Stimulated activated CD8-positive, alpha-beta memory T cell treated with anti-CD3 and anti-CD28 coated beads, Interleukin-4, amount 100 ng/mL, for 48 hours (primary cell): ENCODE measurements around the gene PLG.
"Not testable (repeated sequence)": the region's sequence is repeated elsewhere in the genome, so short reads cannot be mapped to it uniquely, and the experiment has no call there.

Experiments used
- DNase-seq: peaks from one replicate; pipeline ENCODE4 v3.0.0-alpha.2; 2020

The PLG gene

GRCh38 chr6:160708993-160709392, 6.9 kb downstream of the PLG start:
- not testable (repeated sequence) for DNase-seq

DNA sequence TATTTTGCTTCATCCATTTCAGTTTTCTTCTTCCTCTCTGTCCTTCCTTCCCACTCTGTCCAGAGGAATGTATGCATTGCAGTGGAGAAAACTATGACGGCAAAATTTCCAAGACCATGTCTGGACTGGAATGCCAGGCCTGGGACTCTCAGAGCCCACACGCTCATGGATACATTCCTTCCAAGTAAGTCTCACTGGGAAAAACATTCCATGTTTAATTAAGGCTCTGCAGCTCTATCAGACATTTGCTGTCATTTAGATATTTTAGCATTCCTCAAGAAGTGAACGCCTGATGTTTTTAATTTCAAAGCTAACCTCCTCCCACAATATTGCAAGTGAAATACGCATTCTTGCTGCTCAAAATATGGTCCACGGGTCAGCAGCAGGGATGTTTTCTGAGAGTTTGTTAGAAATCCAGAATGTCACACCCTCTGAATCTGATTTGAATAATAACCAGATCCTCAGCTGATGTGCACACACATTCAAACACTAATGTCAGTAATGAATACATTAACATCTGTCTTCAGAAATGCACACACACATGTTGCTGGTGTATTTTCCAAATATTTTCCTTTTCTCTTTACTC, 12.8 kb downstream of the PLG start:
- no peak for DNase-seq

GRCh38 chr6:160730911-160731310, 28.9 kb downstream of the PLG start:
- no peak for DNase-seq

DNA sequence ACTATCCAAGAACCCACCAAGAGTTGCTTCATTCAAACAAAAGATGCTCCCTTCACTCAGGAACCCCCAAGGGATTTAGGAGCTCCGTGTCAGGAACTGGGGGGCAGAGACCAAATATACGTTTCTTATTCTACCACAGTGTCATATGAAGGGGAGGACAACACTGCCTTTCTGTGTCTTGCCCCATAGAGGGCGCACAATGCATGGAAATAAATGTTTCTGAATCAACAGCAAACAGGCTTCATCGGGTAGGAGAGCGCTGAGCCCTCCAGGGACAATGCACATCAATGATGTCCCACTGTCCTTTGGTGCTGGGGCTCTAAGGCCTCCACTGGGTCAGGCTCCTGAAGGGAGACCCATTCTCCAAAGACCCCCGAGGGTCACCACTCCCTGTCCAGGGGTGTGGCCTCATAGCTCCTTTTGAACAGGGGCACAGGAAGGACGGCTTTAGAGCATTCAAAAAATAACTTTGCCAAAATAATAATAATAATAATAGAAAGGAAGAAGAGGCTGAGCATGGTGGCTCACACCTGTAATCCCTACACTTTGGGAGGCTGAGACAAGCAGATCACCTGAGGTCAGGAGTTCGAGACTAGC, 31.1 kb downstream of the PLG start:
- peak; percentile 37 for DNase-seq

- no peak for DNase-seq
Measured at GRCh38 chr6:160734627-160735026, 32.6 kb downstream of the PLG start.

GRCh38 chr6:160735523-160735922, 33.5 kb downstream of the PLG start:
- no peak for DNase-seq

DNA sequence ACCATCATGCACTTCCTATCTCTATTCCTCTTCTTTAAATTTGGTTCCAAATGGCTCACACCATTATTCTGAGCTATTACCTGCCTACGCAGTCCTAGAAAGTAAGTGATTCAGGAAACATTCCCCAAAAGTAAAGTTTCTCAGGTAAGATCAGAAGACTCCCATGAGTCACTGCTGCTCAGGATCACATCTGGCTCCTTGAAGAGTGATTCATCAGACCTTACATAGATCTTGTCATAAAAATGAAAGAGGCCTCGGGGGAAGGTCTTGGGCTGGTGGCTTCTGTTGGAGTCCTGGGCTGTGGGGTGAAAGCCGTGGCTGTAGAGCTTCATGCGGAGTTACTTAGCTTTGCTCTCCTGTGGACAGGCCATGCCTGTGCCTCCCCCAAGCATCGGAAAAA, 35.9 kb downstream of the PLG start:
- no peak for DNase-seq

DNA sequence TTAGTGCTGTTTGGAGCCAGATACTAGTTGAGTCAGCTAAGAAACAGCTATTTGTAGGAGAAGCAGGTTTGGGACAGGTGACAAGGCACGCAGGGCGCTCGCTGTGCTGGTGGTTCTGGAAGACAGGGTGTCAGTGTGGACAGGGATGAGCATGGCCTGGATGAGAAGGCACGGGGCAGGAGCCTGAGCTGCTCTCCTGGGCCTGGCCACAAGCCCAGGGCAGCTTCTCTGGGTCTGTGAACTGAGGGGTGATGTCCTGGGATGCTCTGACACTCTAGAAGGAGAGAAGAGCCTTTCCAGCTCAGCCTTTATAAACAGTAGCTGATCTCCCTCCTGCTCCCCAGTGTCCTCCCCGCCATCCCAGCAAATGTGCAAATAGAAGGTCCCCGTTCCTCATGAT, 37.9 kb downstream of the PLG start:
- DNase-seq: no peak

- DNase-seq: not testable (repeated sequence)
Measured at GRCh38 chr6:160741012-160741411, 39.0 kb downstream of the PLG start.

- DNase-seq: no peak
Measured at GRCh38 chr6:160742090-160742489, 40.0 kb downstream of the PLG start.

GRCh38 chr6:160750276-160750689, 48.2 kb downstream of the PLG start:
- no peak for DNase-seq

GRCh38 chr6:160753211-160753610, 51.2 kb downstream of the PLG start:
- not testable (repeated sequence) for DNase-seq

DNA sequence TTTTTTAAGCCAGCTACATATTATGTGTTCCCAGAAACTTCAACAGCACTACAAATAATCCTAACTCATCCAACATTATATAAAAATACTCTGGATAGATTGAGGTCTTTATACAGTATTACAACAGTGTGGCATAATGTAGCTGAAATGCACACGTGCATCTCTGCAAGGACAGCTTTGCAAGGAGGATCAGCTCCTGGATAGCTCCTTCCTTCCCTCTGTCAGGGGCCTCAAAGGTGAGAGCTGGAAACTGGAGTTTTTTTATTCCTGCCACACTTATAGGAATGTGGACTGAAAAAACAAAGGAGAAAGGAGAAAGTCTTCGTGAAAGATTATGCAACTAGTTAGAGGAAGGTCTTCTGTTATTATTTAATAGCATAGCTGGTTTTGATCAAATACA, 53.1 kb downstream of the PLG start:
- DNase-seq: no peak

DNA sequence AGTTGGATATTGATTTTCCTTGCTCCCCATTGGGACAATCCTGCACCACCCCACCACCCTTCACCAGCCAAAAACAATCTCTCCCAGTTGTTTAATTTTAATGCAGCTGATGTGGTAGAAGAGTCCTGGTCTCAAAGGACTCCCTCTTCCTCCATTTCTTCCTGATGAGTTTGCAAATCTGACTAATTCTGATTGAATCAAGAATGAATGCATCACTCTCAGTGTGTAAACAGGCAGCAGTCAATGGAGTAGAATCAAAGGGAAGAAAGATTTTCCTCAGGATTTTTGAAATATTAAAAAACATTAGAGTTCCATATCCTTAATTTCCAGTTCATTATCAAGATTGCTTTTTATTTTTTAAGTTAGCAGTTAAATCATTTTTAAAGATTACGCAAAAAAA, 54.0 kb downstream of the PLG start:
- DNase-seq: no peak

- DNase-seq: no peak
Measured at GRCh38 chr6:160756871-160757270, 54.8 kb downstream of the PLG start.

GRCh38 chr6:160764847-160765246, 62.8 kb downstream of the PLG start:
- DNase-seq: no peak

GRCh38 chr6:160765412-160765811, 63.4 kb downstream of the PLG start:
- DNase-seq: no peak

DNA sequence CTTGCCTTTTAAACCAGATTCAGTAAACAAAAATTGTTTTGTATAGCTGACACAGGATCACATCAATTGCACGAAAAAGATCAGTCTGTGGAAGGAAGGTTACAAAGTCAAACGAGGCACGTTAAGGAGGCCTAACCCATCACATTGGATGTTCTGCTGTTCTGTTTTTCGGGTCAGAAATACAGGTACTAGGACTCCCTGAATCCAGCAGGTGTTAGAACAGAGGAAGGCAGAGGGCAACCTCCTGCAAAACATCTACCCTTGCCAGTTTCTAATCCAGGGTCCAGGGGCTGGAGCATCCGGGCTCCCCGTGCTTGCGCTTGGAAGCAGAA, 64.6 kb downstream of the PLG start:
- DNase-seq: no peak

DNA sequence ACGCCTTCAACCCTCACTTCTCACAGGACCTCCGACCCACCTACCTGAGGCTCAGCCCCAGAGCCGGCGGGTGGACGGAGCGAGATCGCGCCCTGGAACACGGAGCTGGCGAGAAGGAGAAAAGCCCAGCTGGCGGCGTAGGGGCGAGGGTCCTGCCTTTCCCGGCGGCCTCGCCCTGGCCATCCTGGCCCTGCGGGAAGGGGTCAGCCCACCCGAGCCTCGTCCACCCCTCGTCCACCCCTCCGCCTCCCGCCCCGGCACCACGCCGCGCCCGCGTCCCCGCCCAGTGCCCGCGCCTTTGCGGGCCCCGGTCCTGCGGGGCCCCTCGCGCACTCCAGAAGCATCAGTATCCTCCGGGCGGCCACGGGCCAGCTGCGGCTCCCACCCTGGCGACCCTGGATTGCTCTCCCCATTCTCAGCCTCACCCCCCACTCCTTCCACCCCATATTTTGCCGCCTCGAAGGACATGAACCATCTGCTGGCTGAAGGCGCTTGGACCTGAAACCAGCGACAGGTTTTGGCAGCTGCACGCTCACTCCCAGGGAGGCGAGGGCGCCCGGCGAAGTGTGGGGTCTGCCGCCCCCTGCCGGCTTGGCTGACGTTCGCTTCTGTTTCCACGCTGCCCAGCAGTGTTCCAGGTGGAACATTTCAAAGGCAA, 65.1 kb downstream of the PLG start:
- DNase-seq: peak; percentile 77

GRCh38 chr6:160767647-160768019, 65.6 kb downstream of the PLG start:
- DNase-seq: no peak

DNA sequence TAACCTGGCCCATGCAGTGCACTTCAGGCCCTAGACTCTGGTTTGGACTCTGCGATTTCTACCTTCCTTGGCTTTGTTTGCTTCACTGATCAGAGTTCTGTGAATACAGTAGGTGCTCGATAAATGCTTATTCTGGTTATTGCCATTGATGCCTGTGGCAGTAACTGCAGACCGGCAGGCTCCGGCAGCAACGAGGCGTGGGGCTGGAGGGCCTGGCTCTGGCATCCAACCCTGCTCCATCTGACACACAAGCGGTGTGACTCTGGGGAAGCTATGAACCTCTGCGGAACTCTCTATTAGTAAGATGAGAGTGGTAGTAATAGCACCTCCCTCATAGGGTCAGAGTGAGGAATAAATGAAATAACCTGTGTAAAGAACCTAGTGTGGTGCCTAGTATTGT, 66.1 kb downstream of the PLG start:
- DNase-seq: no peak

- DNase-seq: no peak
Measured at GRCh38 chr6:160774399-160774798, 72.4 kb downstream of the PLG start.

GRCh38 chr6:160775792-160776580, 73.9 kb downstream of the PLG start:
- no peak for DNase-seq

- not testable (repeated sequence) for DNase-seq
Measured at GRCh38 chr6:160779095-160779494, 77.1 kb downstream of the PLG start.
